HL-60/S4 (cell line): ENCODE measurements around the gene SMC3.
"Not testable (repeated sequence)": the region's sequence is repeated elsewhere in the genome, so short reads cannot be mapped to it uniquely, and the experiment has no call there.

Experiments used
- in situ Hi-C: fragments of 300-500 bp; cut with MboI; formaldehyde crosslinking; loops from 2 replicates; pipeline ENCODE4 v1.14.3; 2022; ENCODE audit warnings: low sequenced_read_pairs

SMC3 gene

DNA sequence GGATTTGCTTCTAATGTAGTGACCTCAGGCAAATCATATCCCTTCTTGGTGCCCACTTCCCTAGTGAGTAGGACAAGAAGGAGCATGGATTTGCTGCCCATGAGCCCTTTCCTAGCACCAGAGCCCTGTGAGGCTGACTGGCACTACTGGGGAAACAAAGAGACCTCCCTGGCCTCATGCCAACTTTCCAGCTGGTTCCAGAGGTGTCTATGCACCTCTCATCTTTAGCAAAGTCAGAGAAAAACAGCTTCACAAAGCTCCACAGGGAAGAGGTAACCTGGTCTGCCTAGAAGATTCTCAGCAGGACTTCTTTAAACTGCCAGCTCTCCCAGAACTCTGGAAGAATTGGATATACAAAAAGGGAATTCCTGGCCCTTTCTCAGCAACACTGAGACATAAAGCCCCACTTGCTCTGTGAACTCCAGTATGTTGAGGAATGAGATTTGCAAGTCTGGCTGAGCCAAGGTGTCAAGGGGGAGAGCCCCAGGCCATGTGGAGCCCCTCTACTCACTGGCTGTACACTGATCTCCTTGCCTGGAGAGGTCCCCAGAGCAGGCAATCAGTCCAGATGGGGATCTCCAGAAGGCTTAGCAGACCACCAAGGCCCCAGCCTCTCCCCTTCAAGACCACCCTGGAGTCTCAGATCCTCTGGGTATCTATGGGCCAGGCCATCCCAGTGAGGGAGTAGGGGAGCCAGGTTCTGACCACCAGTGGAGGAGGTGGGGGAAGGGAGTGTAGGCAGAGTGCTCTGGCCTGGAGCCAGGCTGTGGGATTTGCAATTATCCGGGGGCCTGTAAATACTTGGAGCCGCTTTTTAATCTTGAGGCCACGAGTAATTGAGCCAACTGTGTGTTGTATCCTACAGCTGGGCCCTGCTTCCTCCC is 52.3 kb downstream of the SMC3 start:
- in situ Hi-C loops = no loop called here

DNA sequence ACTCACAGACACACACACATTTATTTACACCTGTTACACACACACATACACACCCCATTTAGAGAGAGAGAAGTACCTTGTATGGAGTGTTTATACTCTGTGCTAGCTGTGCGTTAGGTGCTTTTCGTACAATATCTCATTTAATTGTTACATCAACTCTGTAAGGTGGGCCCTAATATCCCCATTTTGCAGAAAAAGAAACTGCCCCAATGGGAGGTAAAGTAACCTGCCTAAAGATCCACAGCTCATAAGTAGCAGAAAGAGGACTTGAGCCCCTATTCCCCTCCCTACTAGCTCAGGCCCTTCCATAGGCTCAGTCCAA is 52.9 kb downstream of the SMC3 start:
- in situ Hi-C loops = no loop called here

DNA sequence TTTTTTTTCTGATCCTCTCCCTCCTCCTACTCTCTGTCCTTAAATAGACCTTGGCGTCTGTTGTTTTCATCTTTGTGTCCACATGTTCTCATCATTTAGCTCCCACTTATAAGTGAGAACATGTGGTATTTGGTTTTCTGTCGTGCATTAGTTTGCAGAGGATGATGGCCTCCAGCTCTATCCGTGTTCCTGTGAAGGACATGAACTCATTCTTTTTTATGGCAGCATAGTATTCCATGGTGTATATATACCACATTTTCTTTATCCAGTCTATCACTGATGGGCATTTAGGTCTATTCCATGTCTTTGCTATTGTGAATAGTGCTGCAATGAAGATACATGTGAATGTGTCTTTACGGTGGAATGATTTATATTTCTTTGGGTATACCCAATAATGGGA is 55.8 kb downstream of the SMC3 start:
- in situ Hi-C loops = not testable (repeated sequence)

DNA sequence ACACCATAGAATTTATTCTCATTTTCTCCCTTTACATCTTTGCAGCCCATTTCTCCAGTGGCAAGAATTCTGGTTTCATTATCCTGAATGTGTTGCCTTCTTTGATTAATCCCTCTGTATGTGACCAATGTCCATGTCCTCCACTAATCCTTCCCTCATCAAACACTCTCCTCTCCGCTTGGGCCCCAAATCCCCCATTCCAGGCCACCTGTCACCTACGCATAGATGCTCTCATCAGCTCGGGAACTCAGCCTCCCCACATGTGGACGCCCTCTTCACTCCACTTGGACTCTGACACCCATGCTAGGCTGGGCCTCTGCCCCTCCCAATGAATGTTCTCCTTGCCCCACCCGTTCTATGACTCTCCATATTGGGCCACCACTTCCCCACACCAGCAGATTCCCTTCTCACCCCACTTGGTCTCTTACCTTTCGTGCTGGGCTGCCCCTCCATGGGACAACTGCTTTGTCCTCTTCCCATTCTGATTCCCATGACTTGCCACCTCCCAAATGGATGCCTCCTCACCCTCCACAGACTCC is 57.9 kb downstream of the SMC3 start:
- in situ Hi-C loops = no loop called here

DNA sequence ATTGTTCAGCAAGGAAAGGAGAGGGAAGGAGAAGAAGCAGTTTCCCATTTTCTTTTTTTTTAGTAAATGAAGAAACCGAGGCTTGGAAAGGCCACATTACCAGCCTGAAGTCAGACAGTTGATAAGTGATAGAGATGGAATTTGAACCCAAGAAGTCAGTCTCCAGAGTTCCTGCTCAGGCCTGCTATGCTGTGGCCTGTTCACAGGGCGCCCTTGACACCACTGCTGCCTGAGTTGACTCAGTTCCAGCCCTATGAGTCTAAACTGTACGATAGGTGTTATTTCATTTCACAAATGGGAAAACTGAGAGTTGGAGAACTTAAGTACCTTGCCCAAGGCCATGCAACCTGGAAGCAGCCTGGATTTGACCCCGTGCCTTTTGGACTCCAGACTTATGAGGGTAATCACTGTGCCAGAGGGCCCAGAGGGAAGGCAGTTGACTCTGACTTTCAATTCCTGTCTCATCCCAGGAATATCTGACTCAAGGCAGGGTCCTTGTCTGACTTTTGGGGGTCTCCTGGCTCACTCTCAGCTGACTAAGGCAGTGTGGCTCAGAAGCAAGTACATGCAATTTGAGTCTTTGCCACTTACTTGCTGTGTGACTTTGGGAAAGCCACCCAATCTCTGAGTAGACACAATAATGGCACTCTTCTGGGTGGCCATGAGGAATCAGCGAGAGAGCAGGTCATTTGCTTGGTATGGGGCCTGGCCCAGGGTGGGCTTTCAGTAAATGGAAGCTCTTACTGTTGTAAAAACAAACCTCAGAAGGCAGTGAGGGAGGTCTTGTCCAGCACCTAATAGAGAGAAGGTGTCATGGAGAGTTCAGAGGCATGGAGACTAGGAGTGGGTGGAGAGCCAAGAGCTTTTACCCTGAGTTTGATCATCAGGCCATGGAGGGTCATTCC is 58.7 kb downstream of the SMC3 start:
- in situ Hi-C loops = no loop called here

DNA sequence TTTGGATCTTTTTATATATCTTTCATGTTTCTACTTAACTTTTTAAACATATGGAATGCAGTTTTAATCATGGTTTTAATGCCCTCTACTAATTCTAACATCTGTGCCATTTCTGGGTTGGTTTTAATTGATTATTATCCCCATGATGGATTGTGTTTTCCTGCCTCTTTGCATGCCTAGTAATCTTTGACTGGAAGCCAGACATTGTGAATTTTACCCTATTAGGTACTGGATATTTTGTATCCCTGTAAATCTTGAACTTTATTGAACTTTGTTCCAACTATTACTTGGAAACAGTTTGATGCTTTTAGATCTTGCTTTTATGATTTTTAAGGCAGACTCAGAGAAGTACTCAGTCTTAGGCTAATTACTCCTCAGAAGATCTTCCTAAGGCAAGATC is 60.7 kb downstream of the SMC3 start:
- in situ Hi-C loops = no loop called here

DNA sequence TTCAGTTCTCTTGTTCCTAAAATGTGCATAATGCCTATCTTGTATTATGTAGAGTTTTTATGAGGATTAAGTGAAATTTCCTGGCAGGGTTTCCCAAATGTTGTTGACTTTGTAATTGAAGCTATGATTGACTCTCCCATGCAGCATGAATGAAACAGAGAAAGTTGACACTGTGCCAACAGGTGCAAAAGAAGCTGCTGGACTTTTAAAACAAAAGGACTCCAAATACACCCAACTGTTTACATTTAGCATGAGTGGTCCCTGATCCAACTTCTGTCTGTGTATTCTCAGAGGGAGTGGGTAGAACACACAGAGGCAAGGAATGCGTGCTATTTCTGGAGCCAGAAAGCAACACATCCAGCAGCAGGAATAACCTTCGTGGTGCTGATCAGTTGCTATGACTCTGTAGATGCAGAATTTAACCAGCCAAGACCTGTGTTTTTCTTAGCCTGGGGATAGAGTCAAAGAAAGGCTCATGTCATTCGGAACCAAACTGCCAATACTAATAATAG is 62.2 kb downstream of the SMC3 start:
- in situ Hi-C loops = no loop called here

DNA sequence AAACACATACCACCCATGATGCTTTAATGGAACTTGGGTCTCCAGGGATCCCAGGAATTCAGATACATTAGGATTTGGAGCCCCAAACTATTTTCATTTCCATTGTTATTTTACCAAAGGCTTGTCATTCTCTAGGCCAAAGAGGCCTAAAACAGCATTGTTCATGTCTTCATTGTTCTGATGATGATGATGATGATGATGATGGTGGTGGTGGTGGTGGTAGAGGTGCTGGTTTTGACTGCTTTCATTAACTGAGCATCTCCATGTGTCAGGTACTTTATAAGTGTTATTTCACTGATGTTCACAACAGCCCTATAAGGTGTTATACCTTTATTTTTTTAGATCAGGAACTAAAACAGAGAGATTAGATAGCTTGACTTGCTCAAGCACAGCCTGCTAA is 64.4 kb downstream of the SMC3 start:
- in situ Hi-C loops = no loop called here

DNA sequence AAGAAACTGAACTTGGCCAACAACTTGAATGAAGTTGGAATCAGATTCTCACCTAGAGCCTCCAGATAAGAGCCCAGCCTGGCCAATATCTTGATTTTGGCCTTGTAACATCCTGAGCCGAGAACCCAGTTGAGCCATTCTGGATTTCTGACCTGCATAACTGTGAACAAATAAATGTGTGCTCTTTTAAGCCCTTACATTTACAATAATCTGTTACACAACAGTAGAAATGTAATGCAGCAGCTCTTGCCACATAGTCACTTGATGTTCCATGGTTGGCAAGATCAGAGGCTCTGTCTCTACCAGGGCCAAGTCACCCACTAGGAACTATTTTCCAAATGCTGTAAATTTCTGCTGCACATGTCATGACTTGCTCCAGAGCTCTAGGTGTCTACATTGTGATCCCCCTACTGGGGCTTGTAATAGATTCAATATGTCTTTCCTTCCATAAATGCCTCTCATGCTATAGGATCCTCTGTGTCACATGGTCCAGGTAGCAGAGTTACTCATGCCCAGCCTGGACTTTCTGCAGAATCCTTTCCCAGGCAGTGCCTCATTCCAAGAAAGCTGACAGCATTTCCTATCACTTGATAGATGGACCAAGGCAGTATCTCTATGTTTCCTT is 65.2 kb downstream of the SMC3 start:
- in situ Hi-C loops = no loop called here

DNA sequence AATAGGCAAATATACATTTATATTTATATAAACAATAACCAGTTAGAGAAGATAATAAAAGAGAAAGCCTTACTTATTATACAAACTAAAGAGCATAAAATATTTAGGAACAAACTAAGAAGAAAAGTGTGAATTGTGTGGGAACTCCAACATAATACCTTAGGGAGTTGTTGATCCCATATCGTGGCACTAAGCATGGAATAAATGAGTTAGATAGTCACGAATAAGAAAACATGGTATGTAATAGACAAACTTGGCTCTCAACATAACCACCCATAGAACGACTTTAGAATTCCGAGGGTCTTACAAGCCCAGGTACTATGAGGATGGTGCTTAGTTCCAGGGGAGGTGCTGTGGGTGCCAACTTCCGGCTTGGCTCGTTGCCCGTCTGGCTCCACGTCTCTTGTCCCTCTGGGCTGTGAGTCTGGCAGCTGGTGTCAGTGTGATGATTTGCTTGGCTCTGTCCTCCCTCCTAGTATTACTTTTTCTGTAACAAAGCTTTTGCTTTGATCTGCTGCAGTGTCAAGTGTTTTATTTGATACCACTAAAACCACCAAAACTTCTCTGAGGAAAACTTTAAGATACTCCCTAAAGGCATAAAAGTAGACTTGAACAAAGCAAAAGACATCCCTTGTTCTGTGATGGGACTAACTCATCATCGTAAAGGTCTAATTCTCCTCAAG is 67.2 kb downstream of the SMC3 start:
- in situ Hi-C loops = no loop called here

DNA sequence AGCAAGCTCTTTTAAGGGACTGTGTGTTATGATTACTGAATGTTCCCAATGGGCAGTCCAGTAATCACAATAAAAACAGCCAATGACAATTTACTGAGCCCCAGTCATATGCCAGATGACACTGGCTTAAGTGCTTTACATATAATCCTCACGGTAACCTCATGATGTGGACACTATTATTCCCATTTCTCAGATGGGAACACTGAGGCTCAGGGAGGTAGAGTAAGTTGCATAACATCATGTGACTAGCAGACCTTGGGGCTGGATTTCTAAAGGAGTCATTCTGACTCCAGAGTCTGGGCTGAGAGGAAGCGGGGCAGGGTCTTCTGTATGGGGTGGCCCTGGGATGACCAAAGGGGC is 69.1 kb downstream of the SMC3 start:
- in situ Hi-C loops = no loop called here

DNA sequence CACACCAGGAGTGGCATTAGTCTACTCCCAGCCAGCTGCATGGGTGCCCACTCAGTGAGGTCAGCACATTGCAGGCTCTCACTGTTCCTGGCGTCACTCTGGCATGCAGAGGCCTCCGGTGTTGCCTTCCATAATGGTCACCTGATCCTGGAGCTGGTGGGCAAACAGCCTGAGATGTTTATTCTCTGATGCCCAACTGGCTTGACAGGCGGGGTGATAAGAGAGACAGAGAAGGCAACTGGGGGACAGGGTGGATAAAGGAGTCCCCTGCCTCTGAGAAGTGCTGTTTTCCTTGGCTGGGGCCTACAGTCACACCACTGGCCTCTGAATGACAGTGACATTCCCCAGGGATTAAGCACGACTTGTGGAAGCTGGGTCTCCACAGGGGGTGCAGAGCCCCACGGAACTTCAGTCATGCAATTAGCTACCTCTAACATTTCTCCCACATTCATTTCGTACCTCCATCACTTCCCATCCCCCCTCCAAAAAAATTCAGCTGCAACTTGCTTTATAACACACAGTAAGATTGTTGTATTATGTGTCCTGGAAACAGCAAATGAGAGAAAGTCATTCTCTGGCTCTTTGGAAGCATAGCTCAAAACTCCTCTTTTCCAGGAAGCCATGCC is 69.5 kb downstream of the SMC3 start:
- in situ Hi-C loops = no loop called here

DNA sequence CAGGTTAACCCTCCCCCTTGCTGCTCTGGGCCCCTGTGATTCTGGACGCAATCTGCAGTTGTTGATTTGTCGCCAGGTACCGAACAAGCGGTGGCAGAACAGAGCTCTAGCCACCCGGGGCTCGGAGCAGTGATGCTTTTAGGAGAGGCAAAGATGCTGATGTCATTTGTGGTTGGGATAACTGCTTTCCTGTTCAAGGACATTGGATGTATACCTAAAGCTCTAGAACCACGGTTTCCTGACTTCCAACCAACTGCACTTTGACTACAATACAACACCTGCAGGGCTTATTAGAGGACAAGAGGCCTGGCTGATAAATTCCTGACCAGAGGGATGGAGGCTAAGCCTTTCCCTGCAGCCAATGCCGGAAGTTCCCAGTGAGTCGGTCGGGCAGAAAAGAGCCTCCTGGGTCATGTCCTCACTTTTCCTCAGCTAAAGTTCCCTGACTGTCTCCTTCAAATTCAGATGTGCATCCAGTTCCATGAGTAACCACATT is 70.1 kb downstream of the SMC3 start:
- in situ Hi-C loops = no loop called here

DNA sequence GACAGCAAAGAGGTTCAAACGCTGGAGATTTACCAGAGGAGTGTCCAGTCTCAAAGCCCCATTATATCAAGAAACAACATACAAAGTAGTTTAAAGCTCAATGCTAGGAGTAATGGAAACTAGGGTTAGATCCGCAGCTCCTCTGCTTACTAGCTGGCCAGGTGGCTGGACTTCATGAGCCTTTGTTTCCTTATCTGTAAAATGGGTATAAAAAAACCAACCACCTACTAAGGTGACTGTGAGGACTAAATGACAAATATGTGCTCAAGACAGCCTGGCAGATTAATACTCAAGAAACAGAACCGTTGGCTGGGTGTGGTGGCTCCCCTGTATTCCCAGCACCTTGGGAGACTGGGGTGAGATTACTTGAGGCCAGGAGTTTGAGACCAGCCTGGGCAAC is 70.8 kb downstream of the SMC3 start:
- in situ Hi-C loops = no loop called here

DNA sequence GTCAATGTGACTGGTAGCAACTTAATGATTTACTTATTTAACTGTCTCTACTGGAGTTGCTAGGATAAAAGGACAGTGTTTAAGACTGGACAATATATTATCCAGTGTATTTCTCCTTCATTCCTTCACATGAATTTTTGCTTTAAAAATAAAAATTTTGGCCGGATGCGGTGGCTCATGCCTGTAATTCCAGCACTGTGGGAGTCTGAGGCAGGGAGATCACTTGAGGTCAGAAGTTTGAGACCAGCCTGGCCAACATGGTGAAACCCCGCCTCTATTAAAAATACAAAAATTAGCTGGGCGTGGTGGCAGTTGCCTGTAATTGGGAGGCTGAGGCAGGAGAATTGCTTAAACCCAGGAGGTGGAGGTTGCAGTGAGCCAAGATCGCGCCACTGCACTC is 71.6 kb downstream of the SMC3 start:
- in situ Hi-C loops = not testable (repeated sequence)

DNA sequence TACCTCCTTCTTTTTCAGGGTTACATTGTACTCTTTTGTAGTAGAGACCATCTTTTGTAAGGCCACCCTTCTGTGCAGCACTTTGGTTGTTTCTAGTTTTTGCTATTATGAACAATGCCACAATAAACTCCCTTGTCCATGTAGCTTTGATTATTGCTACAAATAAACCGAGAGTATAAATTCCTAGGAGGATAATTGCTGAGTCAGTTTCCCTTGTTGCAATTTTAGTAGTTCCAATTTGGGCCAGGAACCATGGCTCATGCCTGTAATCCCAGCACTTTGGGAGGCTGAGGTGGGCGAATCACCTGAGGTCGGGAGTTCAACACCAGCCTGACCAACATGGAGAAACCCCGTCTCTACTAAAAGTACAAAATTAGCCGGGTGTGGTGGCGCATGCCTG is 72.4 kb downstream of the SMC3 start:
- in situ Hi-C loops = not testable (repeated sequence)

DNA sequence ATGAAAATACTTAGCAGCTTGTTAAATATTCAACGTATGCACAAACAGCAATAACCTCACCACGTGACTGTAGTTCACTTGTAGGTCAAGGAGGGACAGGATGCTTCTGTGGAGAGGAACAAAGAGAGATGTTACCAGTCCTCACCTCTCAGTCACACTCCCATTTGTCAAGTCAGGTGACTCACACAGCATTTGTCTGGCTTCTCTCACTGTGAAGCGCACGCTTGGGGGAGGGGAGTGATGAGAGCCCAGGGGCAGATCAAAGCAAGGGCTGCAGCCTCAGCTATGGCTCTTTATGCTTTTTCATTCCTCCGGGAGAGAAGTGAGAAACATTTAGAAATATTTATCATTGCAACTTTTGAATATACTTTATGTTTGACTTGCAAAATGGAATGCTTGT is 73.8 kb downstream of the SMC3 start:
- in situ Hi-C loops = no loop called here

DNA sequence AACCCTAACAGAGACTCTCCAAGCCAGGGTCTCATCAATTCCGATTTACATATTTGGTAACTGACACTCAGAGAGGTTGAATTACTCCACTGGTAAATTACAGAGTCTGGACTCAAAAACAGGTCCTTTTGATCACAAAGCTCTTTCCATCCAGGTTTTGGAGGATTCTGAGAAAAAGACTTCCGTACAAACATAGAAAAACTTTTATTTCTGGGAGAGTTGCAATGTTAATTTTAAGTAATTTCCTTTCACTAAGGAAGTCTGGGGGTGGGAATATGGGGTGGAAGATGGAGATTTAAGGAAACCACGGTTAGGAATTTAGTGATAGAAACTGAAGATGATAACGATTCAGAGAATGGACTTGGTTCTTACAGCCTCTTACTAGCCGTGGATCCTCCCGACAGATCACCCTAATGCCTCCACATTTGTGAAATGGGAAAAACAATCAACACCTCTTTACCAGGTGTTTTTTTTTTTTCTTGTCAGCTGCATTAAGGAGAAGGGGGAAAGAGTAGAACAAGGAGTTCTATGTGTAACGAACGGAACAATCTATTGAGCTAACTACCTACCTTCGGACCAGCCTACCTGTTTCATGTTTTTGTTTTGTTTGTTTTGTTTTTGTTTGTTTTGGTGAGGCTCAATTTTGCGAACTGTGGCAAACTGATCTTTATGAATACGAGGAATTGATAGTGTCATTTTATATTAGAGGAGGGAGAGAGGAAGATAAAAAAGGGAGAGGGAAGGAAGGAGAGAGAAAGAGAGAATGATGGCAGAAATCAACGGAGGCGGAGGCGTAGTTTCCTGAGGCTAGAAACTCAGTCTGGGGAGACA is 74.9 kb downstream of the SMC3 start:
- in situ Hi-C loops = no loop called here

DNA sequence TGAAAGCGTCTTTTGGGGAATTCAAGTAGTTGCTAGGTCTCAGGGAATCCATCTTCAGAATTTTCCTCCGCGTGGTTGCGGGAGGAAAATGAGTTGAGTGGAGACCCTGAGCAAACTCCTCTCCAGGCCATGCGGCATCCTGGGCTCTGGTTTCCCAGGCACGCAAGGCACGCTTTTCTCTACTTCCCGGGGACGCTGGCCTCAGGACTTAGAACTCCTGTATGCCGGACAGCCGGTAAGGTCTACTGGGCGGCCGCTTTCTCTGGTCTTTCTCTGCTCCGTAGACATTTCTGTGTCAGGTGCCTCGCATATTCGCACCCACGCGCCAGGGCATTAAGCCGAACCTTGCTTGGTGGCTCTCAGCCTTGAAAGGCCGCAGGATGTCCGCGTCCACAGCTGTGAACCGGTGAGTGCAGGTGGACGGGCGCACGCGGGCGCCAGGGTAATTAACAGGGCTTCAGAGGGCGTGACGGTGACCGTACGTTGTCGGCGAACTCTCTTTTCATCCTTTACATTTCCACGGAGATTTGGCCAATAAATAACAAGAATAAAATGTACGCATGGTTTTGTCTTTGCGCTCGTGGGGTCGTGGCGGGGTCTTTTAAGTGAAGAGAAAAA is 75.6 kb downstream of the SMC3 start:
- in situ Hi-C loops = no loop called here
